Chondrocyte (in vitro differentiated cells): ENCODE measurements around the gene TSHZ2. TPM values are rescaled to one million over a fixed set of nuclear protein-coding genes. Genes with fewer than 3 reads are reported as not detected.
"Not testable (repeated sequence)": the region's sequence is repeated elsewhere in the genome, so short reads cannot be mapped to it uniquely, and the experiment has no call there.

ENCODE experiments used
- DNase-seq: peaks from one replicate; pipeline ENCODE4 v3.0.0; 2021; ENCODE audit warnings: mixed read lengths, low spot score
- H3K27ac Mint-ChIP-seq: one replicate; pipeline ENCODE4 v1.8.0; 2021; ENCODE audit warnings: mild to moderate bottlenecking, moderate library complexity, mixed read lengths; ENCODE audit not compliant: unreplicated experiment
- H3K27me3 Mint-ChIP-seq: 2 replicates; pipeline ENCODE4 v1.8.0; 2021; ENCODE audit warnings: low read depth, mixed read lengths
- H3K36me3 Mint-ChIP-seq: 2 replicates; pipeline ENCODE4 v1.8.0; 2021; ENCODE audit warnings: low read depth, mixed read lengths
- H3K4me1 Mint-ChIP-seq: 2 replicates; pipeline ENCODE4 v1.8.0; 2021; ENCODE audit warnings: low read depth, mild to moderate bottlenecking, mixed read lengths
- H3K4me3 Mint-ChIP-seq: one replicate; pipeline ENCODE4 v1.8.0; 2021; ENCODE audit warnings: mild to moderate bottlenecking, moderate library complexity, mixed read lengths; ENCODE audit not compliant: unreplicated experiment
- H3K9me3 Mint-ChIP-seq: 2 replicates; pipeline ENCODE4 v1.8.0; 2021; ENCODE audit warnings: low read depth, mixed read lengths
- CTCF ChIP-seq: fragments of 200-600 bp; sonication (generic); IDR thresholded peaks from 2 replicates; pipeline ENCODE4 v1.5.0; 2021; ENCODE audit warnings: antibody characterized with exemption, mild to moderate bottlenecking, moderate library complexity
- total RNA-seq: library from RNA; stranded (reverse); gene quantifications from 3 replicates; pipeline ENCODE4 v1.2.1, GENCODE V29; 2021

Gene TSHZ2
- total RNA-seq, 1 donor from 2014 or later = 0.37 TPM

DNA sequence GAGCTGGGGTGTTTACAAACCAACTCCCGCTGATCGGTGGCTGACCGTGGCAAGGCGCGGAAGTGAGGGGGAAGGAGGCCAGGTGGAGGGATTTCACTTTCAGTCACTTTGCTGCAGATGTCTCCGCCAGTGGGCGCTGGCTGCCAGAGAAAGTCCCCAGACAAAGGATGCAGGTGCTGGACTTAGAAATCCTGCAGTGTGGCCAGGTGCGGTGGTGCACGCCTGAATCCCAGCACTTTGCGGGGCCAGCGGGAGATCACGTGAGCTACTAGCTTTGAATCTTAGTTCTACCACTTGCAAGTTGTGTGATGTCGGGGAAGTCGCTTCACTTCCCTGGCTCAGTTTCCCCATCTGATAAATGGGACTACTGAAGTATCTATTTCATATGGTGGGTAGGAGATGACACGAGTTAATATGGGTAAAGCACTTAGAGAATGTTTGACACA, 441.1 kb downstream of the TSHZ2 start:
- Mint-ChIP-seq H3K27ac (no peak overlapping the region), H3K36me3 (no peaks in the 10 kb centered on the region), H3K4me1 (no peaks in the 10 kb centered on the region), H3K9me3 (no peaks in the 10 kb centered on the region), H3K4me3 (no peak overlapping the region), H3K27me3 (peaks cover 8% of the 10 kb centered on the region)
- DNase-seq = no peak
- peak; percentile 43 for TF ChIP-seq CTCF

DNA sequence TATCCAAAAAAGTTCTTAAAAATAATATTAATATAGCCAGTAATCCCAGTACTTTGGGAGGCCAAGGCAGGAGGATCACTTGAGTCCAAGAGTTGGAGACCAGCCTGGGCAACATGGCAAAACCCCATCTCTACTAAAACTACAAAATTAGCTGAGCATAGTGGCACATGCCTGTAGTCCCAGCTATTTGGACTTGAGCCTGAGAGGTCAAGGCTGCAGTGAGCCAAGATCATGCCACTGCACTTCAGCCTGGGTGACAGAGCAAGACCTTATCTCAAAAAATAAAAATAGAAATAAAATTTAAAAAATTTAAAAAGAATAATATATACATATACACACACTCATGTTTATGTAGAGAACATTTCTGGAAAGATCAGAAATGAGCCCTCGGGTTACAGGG, 441.7 kb downstream of the TSHZ2 start:
- H3K36me3 Mint-ChIP-seq, DNase-seq, H3K27me3 Mint-ChIP-seq, H3K27ac Mint-ChIP-seq, H3K4me1 Mint-ChIP-seq, H3K4me3 Mint-ChIP-seq, H3K9me3 Mint-ChIP-seq: not testable (repeated sequence)

- no peaks in the 10 kb centered on the region for H3K9me3 Mint-ChIP-seq
- H3K27me3 Mint-ChIP-seq = peaks cover 6% of the 10 kb centered on the region
- no peaks in the 10 kb centered on the region for H3K4me1 Mint-ChIP-seq
- TF ChIP-seq CTCF = no peak
- H3K36me3 Mint-ChIP-seq = no peaks in the 10 kb centered on the region
- no peak overlapping the region for H3K27ac Mint-ChIP-seq
- no peak for DNase-seq
- no peak overlapping the region for H3K4me3 Mint-ChIP-seq
Measured at GRCh38 chr20:53419693-53420460, 447.7 kb downstream of the TSHZ2 start.

DNA sequence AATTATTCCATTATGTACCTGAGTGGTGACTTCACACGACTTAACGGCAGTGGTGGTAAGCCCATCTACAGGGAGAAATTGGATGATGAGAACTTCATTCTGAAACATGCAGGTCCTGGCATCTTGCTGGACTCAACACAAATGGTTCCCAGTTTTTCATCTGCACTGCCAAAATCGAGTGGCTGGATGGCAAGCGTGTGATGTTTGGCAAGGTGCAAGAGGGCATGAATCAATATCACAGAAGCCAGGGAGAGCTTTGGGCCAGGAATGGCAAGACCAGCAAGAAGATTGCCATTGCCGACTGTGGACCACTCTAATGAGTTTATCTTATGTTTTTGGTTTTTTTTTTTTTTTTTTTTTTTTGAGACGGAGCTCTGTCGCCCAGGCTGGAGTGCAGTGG, 449.2 kb downstream of the TSHZ2 start:
- Mint-ChIP-seq H3K9me3 (no peaks in the 10 kb centered on the region), H3K36me3 (no peaks in the 10 kb centered on the region), H3K27me3 (peaks cover 2% of the 10 kb centered on the region), H3K4me1 (no peaks in the 10 kb centered on the region), H3K4me3 (no peak overlapping the region), H3K27ac (no peak overlapping the region)
- DNase-seq = no peak
- no peak for TF ChIP-seq CTCF

DNA sequence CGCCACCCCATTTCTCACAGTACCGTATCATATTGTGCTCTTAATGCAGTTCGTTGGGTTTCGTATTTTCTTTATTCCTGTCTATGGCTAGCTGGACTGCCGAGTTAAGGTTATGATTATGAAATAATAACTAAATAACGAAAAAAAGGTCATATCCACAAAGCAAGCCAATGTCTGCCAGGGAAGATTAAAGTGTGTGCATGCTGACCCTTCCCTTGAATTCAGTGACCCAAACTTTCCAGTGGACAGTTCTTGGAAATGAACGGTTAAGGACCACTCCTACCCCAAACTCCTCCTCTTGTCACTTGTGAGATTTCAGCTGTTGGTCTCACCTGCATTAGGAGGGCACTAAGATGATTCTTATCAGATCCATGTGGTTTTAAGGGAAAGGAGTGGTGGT, 449.9 kb downstream of the TSHZ2 start:
- Mint-ChIP-seq H3K9me3 (no peaks in the 10 kb centered on the region), H3K4me3 (no peak overlapping the region), H3K27ac (no peak overlapping the region), H3K27me3 (peaks cover 2% of the 10 kb centered on the region), H3K36me3 (no peaks in the 10 kb centered on the region), H3K4me1 (no peaks in the 10 kb centered on the region)
- no peak for TF ChIP-seq CTCF
- DNase-seq = no peak

DNA sequence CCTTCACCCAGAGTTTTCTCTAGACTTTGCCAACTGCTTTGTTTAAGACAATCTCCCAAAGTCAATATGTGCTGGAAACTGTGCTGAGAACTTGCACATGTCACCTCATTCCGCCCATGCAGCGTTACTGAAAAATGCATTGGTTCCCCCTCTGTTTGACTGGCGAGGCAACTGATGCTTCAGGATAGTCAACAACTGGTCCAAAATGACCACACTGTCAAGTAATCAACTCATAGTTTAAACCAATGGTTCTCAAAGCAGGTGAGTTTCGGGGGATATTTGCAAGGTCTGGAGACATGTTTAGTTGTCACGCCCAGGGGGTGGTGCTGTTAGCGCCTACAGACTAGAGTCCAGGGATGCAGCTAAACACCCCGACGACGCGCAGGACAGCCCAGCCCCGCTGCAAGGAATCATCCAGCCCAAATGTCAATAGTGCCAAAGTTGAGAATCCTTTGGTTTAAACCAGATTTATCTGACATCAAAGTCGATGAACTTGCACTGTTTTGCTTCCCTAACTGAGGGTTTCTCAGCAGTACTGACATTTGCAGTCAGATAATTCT, 451.5 kb downstream of the TSHZ2 start:
- Mint-ChIP-seq H3K4me3 (no peak overlapping the region), H3K27me3 (no peaks in the 10 kb centered on the region), H3K4me1 (no peaks in the 10 kb centered on the region), H3K27ac (no peak overlapping the region), H3K9me3 (no peaks in the 10 kb centered on the region), H3K36me3 (no peaks in the 10 kb centered on the region)
- no peak for DNase-seq
- no peak for TF ChIP-seq CTCF
